HCT116 (cell line): Measurements from ENCODE around the gene CRB1. TPM values are rescaled to one million over a fixed set of nuclear protein-coding genes. Genes with fewer than 3 reads are reported as not detected.

Experiments
- ATAC-seq: fragments of 200-7000 bp; cut with Tn5 transposase; 2 replicates; pipeline ENCODE4 v1.9.1; 2020; ENCODE audit warnings: mild to moderate bottlenecking, moderate library complexity
- BruUV-seq: library from RNA; stranded (reverse); fragments of 400-500 nt; replicated peaks from 2 replicates; lab custom pipeline; 2021; lab: Mats Ljungman, UMichigan
- CTCF ChIA-PET: fragments of 300-600 bp; sonication (Branson Sonifier 250); formaldehyde crosslinking; loops from one replicate; lab custom pipeline; 2021; ENCODE audit warnings: antibody characterized with exemption; lab: Charles Lee
- POLR2A ChIA-PET: fragments of 300-600, 350-600 bp; sonication (Branson Sonifier 250); formaldehyde crosslinking; loops from one replicate; lab custom pipeline; 2021; ENCODE audit warnings: antibody characterized with exemption; lab: Charles Lee
- RAD21 ChIA-PET, 2 experiments: fragments of 300-600 bp; sonication (Branson Sonifier 250); formaldehyde crosslinking; loops; one replicate each; lab custom pipeline; 2023; ENCODE audit warnings: low total read pairs in 2 of 2; ENCODE audit not compliant: uncharacterized antibody in 2 of 2, unreplicated experiment in 2 of 2, low non-redundant PET in 1 of 2; lab: Charles Lee
- DNase-seq: peaks from one replicate; pipeline ENCODE4 v3.0.0-alpha.2; 2010; ENCODE audit warnings: low read depth, low spot score
- H2AFZ ChIP-seq: fragments of 200-600 bp; shearing (Covaris generic), sonication (generic); 2 replicates; pipeline ENCODE4 v1.6.1; 2017; ENCODE audit warnings: low read depth, mixed run types, mixed read lengths, antibody characterized with exemption, low read length; ENCODE audit not compliant: poor library complexity, severe bottlenecking
- H3K27ac ChIP-seq: 2 replicates; pipeline ENCODE4 v1.5.1; 2012; ENCODE audit warnings: low read depth, low read length
- H3K27me3 ChIP-seq: fragments of 200-600 bp; sonication (generic); 2 replicates; pipeline ENCODE4 v1.6.1; 2016; ENCODE audit warnings: mixed run types, low read length, mixed read lengths; ENCODE audit not compliant: insufficient read depth
- H3K36me3 ChIP-seq, 2 experiments: fragments of 200-500 bp in 1 of 2; fragments of 200-600 bp in 1 of 2; sonication (Bioruptor generic) in 1 of 2; sonication (generic) in 1 of 2; 2 replicates each; pipeline versions ENCODE4 v1.5.1 to v1.6.1; 2014 to 2016; ENCODE audit warnings: low read length in 2 of 2, inconsistent platforms in 1 of 2, mixed read lengths in 1 of 2, mixed run types in 1 of 2; ENCODE audit not compliant: insufficient read depth in 2 of 2, control insufficient read depth in 1 of 2
- H3K4me1 ChIP-seq, 2 experiments: fragments of 200-600 bp in 1 of 2; sonication (generic) in 1 of 2; 2 replicates each; pipeline versions ENCODE4 v1.5.1 to v1.6.1; 2012 to 2017; ENCODE audit warnings: low read length in 2 of 2, inconsistent platforms in 1 of 2, mild to moderate bottlenecking in 1 of 2, mixed read lengths in 1 of 2, mixed run types in 1 of 2, moderate library complexity in 1 of 2; ENCODE audit not compliant: insufficient read depth in 2 of 2, control insufficient read depth in 1 of 2
- H3K4me2 ChIP-seq: fragments of 200-600 bp; sonication (generic); 2 replicates; pipeline ENCODE4 v1.6.1; 2017; ENCODE audit warnings: mixed run types, low read length, mixed read lengths
- H3K4me3 ChIP-seq, 2 experiments: fragments of 200-600 bp in 1 of 2; sonication (generic) in 1 of 2; replicated peaks in 1 of 2; 2 replicates each; pipeline ENCODE4 v1.5.1; 2011 to 2016; ENCODE audit warnings: low read length in 2 of 2, control low read depth in 1 of 2, low read depth in 1 of 2, mild to moderate bottlenecking in 1 of 2, mixed read lengths in 1 of 2, mixed run types in 1 of 2
- H3K79me2 ChIP-seq: fragments of 200-600 bp; sonication (generic); 2 replicates; pipeline ENCODE4 v1.6.1; 2017; ENCODE audit warnings: mild to moderate bottlenecking, mixed run types, low read length, moderate library complexity, mixed read lengths; ENCODE audit not compliant: insufficient read depth
- H3K9ac ChIP-seq: fragments of 200-600 bp; sonication (generic); 2 replicates; pipeline ENCODE4 v1.6.1; 2016; ENCODE audit warnings: low read length, mixed read lengths
- H3K9me2 ChIP-seq: fragments of 200-600 bp; sonication (generic), shearing (Covaris generic); 2 replicates; pipeline ENCODE4 v1.6.1; 2017; ENCODE audit warnings: mixed run types, mild to moderate bottlenecking, moderate library complexity; ENCODE audit not compliant: insufficient read depth
- H3K9me3 ChIP-seq, 2 experiments: fragments of 200-500 bp in 1 of 2; fragments of 200-600 bp in 1 of 2; sonication (Bioruptor generic) in 1 of 2; sonication (generic) in 1 of 2; 2 replicates each; pipeline ENCODE4 v1.6.1; 2014 to 2017; ENCODE audit warnings: low read length in 2 of 2, mixed read lengths in 2 of 2, inconsistent platforms in 1 of 2, low read depth in 1 of 2, mild to moderate bottlenecking in 1 of 2, mixed run types in 1 of 2, moderate library complexity in 1 of 2; ENCODE audit not compliant: control insufficient read depth in 1 of 2, insufficient read depth in 1 of 2
- H4K20me1 ChIP-seq: fragments of 200-600 bp; sonication (generic), shearing (Covaris generic); 2 replicates; pipeline ENCODE4 v1.6.1; 2017; ENCODE audit warnings: mixed run types, mild to moderate bottlenecking, moderate library complexity; ENCODE audit not compliant: insufficient read depth
- CEBPB ChIP-seq: IDR thresholded peaks from 2 replicates; pipeline ENCODE4 v1.6.1; 2012; ENCODE audit warnings: low read depth
- EGR1 ChIP-seq: IDR thresholded peaks from 2 replicates; pipeline ENCODE4 v1.6.1; 2012; ENCODE audit warnings: low read depth
- EZH2phosphoT487 ChIP-seq: fragments of 200-600 bp; IDR thresholded peaks from 2 replicates; pipeline ENCODE4 v1.6.1; 2018; ENCODE audit warnings: antibody characterized with exemption, borderline replicate concordance
- FOSL1 ChIP-seq: IDR thresholded peaks from 2 replicates; pipeline ENCODE4 v1.6.1; 2012; ENCODE audit warnings: low read depth
- JUND ChIP-seq: IDR thresholded peaks from 2 replicates; pipeline ENCODE4 v1.6.1; 2012
- POLR2AphosphoS5 ChIP-seq: IDR thresholded peaks from 2 replicates; pipeline ENCODE4 v1.6.1; 2011; ENCODE audit warnings: mild to moderate bottlenecking, low read depth, low read length, moderate library complexity
- RAD21 ChIP-seq: IDR thresholded peaks from 2 replicates; pipeline ENCODE4 v1.6.1; 2012; ENCODE audit warnings: low read depth, mild to moderate bottlenecking
- TCF7L2 ChIP-seq: IDR thresholded peaks from 2 replicates; pipeline ENCODE4 v1.7.0; 2011; ENCODE audit warnings: borderline replicate concordance, inconsistent platforms; ENCODE audit not compliant: insufficient read depth, insufficient read length; ENCODE audit errors: extremely low read depth
- ZBTB33 ChIP-seq: IDR thresholded peaks from 2 replicates; pipeline ENCODE4 v1.6.1; 2011; ENCODE audit warnings: mild to moderate bottlenecking, low read length, moderate library complexity; ENCODE audit not compliant: insufficient replicate concordance; ENCODE audit errors: extremely low read depth
- ZFX ChIP-seq: fragments of 450-650 bp; IDR thresholded peaks from 2 replicates; pipeline ENCODE4 v1.6.1; 2017
- intact Hi-C: fragments of 100-400 bp; cut with micrococcal nuclease; formaldehyde crosslinking; loops from 2 replicates; pipeline ENCODE4 v1.10.0; 2022
- total RNA-seq: library from RNA; stranded (reverse); gene quantifications from one replicate; pipeline ENCODE4 v1.2.1, GENCODE V29; 2021; ENCODE audit not compliant: unreplicated experiment
- TF ChIP-seq, protein P1 (sequence below): IDR thresholded peaks from 2 replicates; pipeline ENCODE4 v1.6.1; 2012
- TF ChIP-seq, protein P2 (sequence below): IDR thresholded peaks from 2 replicates; pipeline ENCODE4 v1.6.1; 2012
- TF ChIP-seq, protein P3 (sequence below), 3 experiments: fragments of 200-600 bp in 1 of 3; sonication (generic) in 1 of 3; IDR thresholded peaks in 2 of 3; conservative IDR thresholded peaks in 1 of 3; 2 replicates each; pipeline ENCODE4 v1.5.1; 2012 to 2017; ENCODE audit warnings: low read depth in 2 of 3, low read length in 2 of 3, antibody characterized with exemption in 1 of 3, borderline replicate concordance in 1 of 3, control low read depth in 1 of 3, mild to moderate bottlenecking in 1 of 3, mixed read lengths in 1 of 3, mixed run types in 1 of 3, moderate library complexity in 1 of 3; ENCODE audit not compliant: insufficient read depth in 1 of 3

Gene CRB1
- total RNA-seq, 1 experiment from 2014 or later = 0.07 TPM

DNA sequence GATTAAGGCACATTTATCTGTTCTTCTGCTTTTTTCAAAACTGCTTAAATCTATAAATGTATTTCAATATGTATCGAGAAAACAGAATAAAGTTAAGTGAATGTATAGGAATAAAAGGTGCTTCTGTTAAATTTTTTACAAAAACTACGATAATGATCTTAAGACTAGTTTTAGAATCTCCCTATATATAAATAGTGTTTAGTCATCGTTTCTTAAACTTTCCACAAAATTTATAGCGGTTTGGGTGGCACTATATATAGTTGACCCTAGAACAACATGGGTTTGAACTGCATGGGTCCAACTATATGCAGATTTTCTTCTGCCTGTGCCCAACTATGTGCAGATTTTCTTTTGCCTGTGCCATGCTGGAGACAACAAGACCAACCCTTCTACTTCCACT is 125.7 kb downstream of the CRB1 start:
- BruUV-seq = no TSS peak
- Histone ChIP-seq H3K27me3 (no peaks in the 10 kb centered on the region), H3K9me2 (no peaks in the 10 kb centered on the region), H3K36me3 (no peaks in the 10 kb centered on the region), H3K4me2 (no peak overlapping the region), H3K4me1 (no peaks in the 10 kb centered on the region), H4K20me1 (no peaks in the 10 kb centered on the region)
- intact Hi-C loops = no loop called here
- POLR2A ChIA-PET = no interaction called here
- no peak for DNase-seq
- ATAC-seq = no peak
- RAD21 ChIA-PET = no interaction called here
- no peak for TF ChIP-seq FOSL1
- TF ChIP-seq RAD21 = no peak
- TF ChIP-seq, protein P1, sequence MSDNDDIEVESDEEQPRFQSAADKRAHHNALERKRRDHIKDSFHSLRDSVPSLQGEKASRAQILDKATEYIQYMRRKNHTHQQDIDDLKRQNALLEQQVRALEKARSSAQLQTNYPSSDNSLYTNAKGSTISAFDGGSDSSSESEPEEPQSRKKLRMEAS = no peak
- no peak for TF ChIP-seq POLR2AphosphoS5
- no peak for TF ChIP-seq CEBPB
- TF ChIP-seq TCF7L2 = no peak
- no peak for TF ChIP-seq EZH2phosphoT487
- TF ChIP-seq EGR1 = no peak
- TF ChIP-seq, all 23 proteins: peak for 0
- H3K9ac ChIP-seq = no peak overlapping the region
- no peaks in the 10 kb centered on the region for H3K79me2 ChIP-seq
- H3K4me3 ChIP-seq = no peak overlapping the region
- CTCF ChIA-PET = no interaction called here
- H3K9me3 ChIP-seq = no peaks in the 10 kb centered on the region
- H3K27ac ChIP-seq = no peak overlapping the region
- H2AFZ ChIP-seq = no peak overlapping the region

DNA sequence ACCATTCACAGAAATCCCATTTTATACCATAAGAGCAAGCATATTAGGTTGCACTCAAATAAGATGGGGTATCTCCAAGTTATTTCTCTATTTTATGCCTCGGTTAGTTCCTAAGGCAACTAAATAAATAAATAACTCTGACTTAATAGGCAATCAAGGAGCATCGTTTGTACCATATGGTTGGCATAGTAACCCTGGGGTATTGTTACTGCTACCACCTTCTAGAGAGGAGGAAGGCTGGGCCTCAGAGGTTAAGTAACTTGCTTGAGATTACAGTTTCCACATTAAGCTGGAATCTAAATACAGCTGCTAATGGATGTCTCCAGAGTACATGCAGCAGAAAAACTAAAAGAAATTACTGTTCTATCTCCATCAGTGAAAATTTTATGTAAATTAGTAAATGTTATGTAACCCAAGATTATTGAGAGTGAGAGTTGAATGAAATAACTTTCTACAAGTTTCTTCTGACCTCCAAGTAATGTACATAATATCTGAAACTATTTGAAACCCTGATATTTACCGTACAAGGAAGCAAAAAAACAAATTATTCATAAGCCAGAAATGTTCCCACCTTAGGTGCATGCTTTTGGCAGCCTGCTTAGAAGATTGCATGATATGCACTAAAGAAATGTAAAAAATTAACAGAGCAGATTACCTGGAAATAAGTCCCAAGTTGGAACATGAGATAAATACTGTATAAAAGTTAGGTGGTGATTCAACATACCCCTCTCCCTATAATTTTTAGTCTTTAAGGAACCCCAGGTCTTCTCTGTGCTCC is 127.0 kb downstream of the CRB1 start:
- no TSS peak for BruUV-seq
- H3K9ac ChIP-seq = no peak overlapping the region
- no peak overlapping the region for H3K4me2 ChIP-seq
- ChIA-PET CTCF (no interaction called here), POLR2A (no interaction called here), RAD21 (no interaction called here)
- TF ChIP-seq, protein P2, sequence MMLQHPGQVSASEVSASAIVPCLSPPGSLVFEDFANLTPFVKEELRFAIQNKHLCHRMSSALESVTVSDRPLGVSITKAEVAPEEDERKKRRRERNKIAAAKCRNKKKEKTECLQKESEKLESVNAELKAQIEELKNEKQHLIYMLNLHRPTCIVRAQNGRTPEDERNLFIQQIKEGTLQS = no peak
- no peak for TF ChIP-seq ZBTB33
- no peak for TF ChIP-seq JUND
- TF ChIP-seq, protein P3, sequence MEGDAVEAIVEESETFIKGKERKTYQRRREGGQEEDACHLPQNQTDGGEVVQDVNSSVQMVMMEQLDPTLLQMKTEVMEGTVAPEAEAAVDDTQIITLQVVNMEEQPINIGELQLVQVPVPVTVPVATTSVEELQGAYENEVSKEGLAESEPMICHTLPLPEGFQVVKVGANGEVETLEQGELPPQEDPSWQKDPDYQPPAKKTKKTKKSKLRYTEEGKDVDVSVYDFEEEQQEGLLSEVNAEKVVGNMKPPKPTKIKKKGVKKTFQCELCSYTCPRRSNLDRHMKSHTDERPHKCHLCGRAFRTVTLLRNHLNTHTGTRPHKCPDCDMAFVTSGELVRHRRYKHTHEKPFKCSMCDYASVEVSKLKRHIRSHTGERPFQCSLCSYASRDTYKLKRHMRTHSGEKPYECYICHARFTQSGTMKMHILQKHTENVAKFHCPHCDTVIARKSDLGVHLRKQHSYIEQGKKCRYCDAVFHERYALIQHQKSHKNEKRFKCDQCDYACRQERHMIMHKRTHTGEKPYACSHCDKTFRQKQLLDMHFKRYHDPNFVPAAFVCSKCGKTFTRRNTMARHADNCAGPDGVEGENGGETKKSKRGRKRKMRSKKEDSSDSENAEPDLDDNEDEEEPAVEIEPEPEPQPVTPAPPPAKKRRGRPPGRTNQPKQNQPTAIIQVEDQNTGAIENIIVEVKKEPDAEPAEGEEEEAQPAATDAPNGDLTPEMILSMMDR (IDR thresholded peaks at IDR 0.05 in 2 of 3, conservative IDR thresholded peaks at IDR 0.05 in 1 of 3; ENCODE audit: borderline replicate concordance in 1 of 3, insufficient read depth in 1 of 3, low read depth in 2 of 3, low read length in 2 of 3) = no peak
- TF ChIP-seq ZFX = no peak
- no peak for TF ChIP-seq FOSL1
- H3K36me3 ChIP-seq = no peaks in the 10 kb centered on the region
- no peak overlapping the region for H2AFZ ChIP-seq
- no peaks in the 10 kb centered on the region for H3K27me3 ChIP-seq
- no peaks in the 10 kb centered on the region for H3K9me2 ChIP-seq
- H4K20me1 ChIP-seq = no peaks in the 10 kb centered on the region
- no peaks in the 10 kb centered on the region for H3K4me1 ChIP-seq
- no peak for ATAC-seq
- H3K4me3 ChIP-seq = no peak overlapping the region
- H3K9me3 ChIP-seq = no peaks in the 10 kb centered on the region
- no peak for DNase-seq
- H3K27ac ChIP-seq = no peak overlapping the region
- intact Hi-C loops = no loop called here
- no peaks in the 10 kb centered on the region for H3K79me2 ChIP-seq
